ENCODE data around the gene NAIF1. TPM values are rescaled to one million over a fixed set of nuclear protein-coding genes. Genes with fewer than 3 reads are reported as not detected.

The NAIF1 gene
- total RNA-seq, 2 experiments from 2014 or later = 10.2 to 14.5 TPM

DNA sequence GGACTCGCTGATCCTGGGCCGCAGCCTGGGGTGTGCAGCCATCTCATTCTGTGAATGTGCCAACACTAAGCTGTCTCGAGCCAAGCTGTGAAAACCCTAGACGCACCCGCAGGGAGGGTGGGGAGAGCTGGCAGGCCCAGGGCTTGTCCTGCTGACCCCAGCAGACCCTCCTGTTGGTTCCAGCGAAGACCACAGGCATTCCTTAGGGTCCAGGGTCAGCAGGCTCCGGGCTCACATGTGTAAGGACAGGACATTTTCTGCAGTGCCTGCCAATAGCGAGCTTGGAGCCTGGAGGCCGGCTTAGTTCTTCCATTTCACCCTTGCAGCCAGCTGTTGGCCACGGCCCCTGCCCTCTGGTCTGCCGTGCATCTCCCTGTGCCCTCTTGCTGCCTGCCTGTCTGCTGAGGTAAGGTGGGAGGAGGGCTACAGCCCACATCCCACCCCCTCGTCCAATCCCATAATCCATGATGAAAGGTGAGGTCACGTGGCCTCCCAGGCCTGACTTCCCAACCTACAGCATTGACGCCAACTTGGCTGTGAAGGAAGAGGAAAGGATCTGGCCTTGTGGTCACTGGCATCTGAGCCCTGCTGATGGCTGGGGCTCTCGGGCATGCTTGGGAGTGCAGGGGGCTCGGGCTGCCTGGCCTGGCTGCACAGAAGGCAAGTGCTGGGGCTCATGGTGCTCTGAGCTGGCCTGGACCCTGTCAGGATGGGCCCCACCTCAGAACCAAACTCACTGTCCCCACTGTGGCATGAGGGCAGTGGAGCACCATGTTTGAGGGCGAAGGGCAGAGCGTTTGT, 40.5 kb upstream of the NAIF1 start:
- peaks cover 27% of the 10 kb centered on the region for H3K36me3 Mint-ChIP-seq
- H3K9me3 Mint-ChIP-seq = no peaks in the 10 kb centered on the region
- H3K4me1 Mint-ChIP-seq (ENCODE audit: low read depth) = peaks cover 10% of the 10 kb centered on the region
- no peaks in the 10 kb centered on the region for H3K27me3 Mint-ChIP-seq
- peak overlapping the region; percentile 31 for H3K27ac Mint-ChIP-seq
- H3K4me3 Mint-ChIP-seq = no peak overlapping the region
- intact Hi-C loops (cut with micrococcal nuclease) = no loop called here
- no peak for DNase-seq
- ChIA-PET CTCF (interaction anchor here (0.9 to 2.9 kb wide), 4 partner anchors 10 to 72 kb away, joined by 3 to 13 read pairs (median 3); no protein-coding TSS in a partner anchor), POLR2A (interaction anchor here (1.5 kb wide), 1 partner anchor 10 kb away, joined by 3 read pairs; no protein-coding TSS in a partner anchor)

DNA sequence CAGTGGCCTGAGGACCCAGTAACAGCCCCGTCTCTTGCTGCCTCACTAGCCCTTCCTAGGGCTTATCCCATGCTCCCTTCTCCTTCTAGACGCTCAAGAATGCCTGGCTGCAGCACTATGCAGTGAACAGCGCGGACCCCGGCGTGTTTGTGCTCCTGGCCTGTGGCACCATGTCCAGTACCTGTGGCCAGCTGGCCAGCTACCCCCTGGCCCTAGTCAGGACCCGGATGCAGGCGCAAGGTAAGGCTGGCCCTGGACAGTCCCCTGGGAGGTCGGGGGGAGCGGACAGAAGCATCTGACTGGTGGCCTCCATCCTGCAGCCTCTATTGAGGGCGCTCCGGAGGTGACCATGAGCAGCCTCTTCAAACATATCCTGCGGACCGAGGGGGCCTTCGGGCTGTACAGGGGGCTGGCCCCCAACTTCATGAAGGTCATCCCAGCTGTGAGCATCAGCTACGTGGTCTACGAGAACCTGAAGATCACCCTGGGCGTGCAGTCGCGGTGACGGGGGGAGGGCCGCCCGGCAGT, 39.9 kb upstream of the NAIF1 start:
- ChIA-PET CTCF (interaction anchor here (0.9 to 2.4 kb wide), 3 partner anchors 10 to 71 kb away, joined by 3 to 18 read pairs (median 3); no protein-coding TSS in a partner anchor), POLR2A (interaction anchor here (1.5 kb wide), 1 partner anchor 9 kb away, joined by 3 read pairs; no protein-coding TSS in a partner anchor)
- Mint-ChIP-seq H3K27me3 (no peaks in the 10 kb centered on the region), H3K4me3 (no peak overlapping the region), H3K27ac (no peak overlapping the region), H3K4me1 (ENCODE audit: low read depth) (peaks cover 16% of the 10 kb centered on the region), H3K36me3 (peaks cover 34% of the 10 kb centered on the region), H3K9me3 (no peaks in the 10 kb centered on the region)
- DNase-seq = no peak
- intact Hi-C loops (cut with micrococcal nuclease) = no loop called here

DNA sequence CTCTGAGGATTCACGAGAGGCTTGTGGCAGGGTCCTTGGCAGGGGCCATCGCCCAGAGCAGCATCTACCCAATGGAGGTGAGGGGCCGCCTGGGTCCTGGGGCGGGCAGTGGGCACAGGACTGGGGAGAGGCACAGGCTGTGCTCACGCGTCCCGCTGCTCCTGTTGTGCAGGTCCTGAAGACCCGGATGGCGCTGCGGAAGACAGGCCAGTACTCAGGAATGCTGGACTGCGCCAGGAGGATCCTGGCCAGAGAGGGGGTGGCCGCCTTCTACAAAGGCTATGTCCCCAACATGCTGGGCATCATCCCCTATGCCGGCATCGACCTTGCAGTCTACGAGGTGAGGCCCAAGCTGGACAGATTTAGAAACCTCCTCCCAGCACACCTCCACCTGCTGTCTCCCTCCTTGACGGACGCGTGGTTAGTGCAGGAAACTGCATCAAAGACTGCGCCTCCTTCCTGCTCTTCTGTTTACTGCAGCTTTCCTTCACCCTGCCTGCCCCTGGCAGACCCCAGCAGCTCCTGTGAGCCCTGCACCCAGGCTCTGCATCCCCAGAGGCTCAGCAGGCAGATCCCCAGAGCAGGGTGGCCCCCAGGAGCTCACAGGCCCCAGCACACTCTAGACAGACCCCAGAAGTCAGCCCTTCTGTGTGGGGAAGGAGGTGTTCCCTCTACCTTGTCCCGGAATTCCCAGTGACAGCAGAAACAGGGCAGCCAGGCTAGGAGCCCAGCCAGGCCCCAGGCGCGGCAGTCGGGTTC, 39.2 kb upstream of the NAIF1 start:
- peaks cover 35% of the 10 kb centered on the region for H3K36me3 Mint-ChIP-seq
- intact Hi-C loops (cut with micrococcal nuclease) = no loop called here
- ChIA-PET POLR2A (interaction anchor here (1.5 kb wide), 1 partner anchor 9 kb away, joined by 3 read pairs; no protein-coding TSS in a partner anchor), CTCF (interaction anchor here (0.9 to 2.4 kb wide), 4 partner anchors 11 to 372 kb away, joined by 3 to 18 read pairs (median 3); partner anchors contain the start of gene TOR2A)
- H3K27ac Mint-ChIP-seq = no peak overlapping the region
- no peaks in the 10 kb centered on the region for H3K9me3 Mint-ChIP-seq
- no peak overlapping the region for H3K4me3 Mint-ChIP-seq
- no peaks in the 10 kb centered on the region for H3K27me3 Mint-ChIP-seq
- no peak for DNase-seq
- peaks cover 20% of the 10 kb centered on the region for H3K4me1 Mint-ChIP-seq (ENCODE audit: low read depth)

DNA sequence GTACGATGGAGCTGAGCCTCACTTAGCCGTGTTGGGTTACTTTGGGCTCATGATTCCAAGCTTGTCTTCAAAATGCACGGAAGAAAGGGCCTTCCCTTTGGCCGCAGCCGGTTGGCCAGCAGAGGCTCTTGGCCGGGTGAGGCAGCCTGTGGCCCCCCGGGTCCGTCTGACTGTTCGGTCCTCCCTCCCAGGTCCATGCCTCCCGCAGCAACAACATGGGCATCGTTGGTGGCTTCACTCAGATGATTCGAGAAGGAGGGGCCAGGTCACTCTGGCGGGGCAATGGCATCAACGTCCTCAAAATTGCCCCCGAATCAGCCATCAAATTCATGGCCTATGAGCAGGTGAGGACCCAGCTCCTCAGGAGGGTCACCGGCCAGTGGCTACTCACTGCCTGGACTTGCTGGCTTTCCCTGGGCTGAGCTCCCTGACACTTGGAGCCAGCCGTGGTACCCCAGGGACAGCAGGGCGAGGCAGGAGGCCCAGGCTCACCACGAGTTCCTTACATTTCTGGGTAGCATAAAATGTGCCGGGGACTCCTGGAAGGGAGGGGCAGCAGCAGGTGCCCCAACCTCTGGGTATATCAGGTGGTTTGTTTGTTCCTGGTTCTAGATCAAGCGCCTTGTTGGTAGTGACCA, 38.5 kb upstream of the NAIF1 start:
- Mint-ChIP-seq H3K27ac (no peak overlapping the region), H3K4me3 (no peak overlapping the region), H3K9me3 (no peaks in the 10 kb centered on the region), H3K4me1 (ENCODE audit: low read depth) (peaks cover 20% of the 10 kb centered on the region), H3K36me3 (peaks cover 40% of the 10 kb centered on the region), H3K27me3 (no peaks in the 10 kb centered on the region)
- intact Hi-C loops (cut with micrococcal nuclease) = no loop called here
- DNase-seq = no peak
- ChIA-PET CTCF (interaction anchor here (1.4 to 2.4 kb wide), 3 partner anchors 11 to 371 kb away, joined by 3 to 18 read pairs (median 5); partner anchors contain the start of gene TOR2A), POLR2A (no interaction called here)

DNA sequence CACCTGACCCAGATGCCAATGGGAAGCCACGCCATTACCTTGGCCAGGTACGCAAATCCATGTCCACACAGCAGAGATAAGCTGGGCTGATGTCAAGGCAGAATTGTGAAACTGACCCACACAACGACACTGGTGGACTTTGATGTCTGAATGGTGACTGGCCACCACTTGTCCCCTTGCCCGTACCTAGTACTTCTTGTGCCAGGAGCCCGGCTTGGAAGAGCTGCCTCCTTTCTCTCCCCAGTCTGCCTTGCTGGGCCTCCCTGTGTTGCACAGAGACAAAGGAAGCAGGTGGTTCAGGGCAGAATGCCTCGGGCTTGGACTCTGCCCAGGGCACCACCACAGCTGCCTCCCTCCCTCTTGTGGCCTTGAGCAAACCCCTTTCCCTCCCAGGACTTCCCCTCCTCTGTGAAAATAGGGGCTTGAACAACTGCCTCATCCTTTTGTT, 37.1 kb upstream of the NAIF1 start:
- intact Hi-C loops (cut with micrococcal nuclease) = no loop called here
- peaks cover 40% of the 10 kb centered on the region for H3K36me3 Mint-ChIP-seq
- DNase-seq = no peak
- CTCF ChIA-PET = interaction anchor here (0.6 to 2.5 kb wide), 4 partner anchors 13 to 1897 kb away, joined by 3 to 11 read pairs (median 4); no protein-coding TSS in a partner anchor
- POLR2A ChIA-PET = no interaction called here
- no peaks in the 10 kb centered on the region for H3K27me3 Mint-ChIP-seq
- no peak overlapping the region for H3K27ac Mint-ChIP-seq
- H3K4me1 Mint-ChIP-seq (ENCODE audit: low read depth) = peaks cover 30% of the 10 kb centered on the region
- H3K4me3 Mint-ChIP-seq = no peak overlapping the region
- no peaks in the 10 kb centered on the region for H3K9me3 Mint-ChIP-seq

DNA sequence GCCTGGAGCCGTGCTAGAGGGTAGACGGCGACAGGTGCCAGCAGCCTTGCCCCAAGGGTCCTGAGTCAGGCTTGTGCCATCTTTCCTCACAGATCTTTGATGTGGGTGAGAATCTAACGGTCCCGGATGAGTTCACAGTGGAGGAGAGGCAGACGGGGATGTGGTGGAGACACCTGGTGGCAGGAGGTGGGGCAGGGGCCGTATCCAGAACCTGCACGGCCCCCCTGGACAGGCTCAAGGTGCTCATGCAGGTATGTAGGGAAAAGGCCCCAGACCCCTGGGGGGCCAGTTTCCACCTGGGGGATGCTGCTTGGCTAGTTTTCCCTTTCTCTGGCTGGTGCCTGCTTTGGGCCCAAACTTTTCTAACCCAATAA, 36.5 kb upstream of the NAIF1 start:
- Mint-ChIP-seq H3K4me1 (ENCODE audit: low read depth) (peaks cover 36% of the 10 kb centered on the region), H3K36me3 (peaks cover 40% of the 10 kb centered on the region), H3K27me3 (no peaks in the 10 kb centered on the region), H3K9me3 (no peaks in the 10 kb centered on the region), H3K4me3 (no peak overlapping the region), H3K27ac (peak overlapping the region; percentile 38)
- POLR2A ChIA-PET = interaction anchor here (0.5 kb wide), 1 partner anchor 61 kb away, joined by 3 read pairs; no protein-coding TSS in a partner anchor
- DNase-seq = peak; percentile 65
- CTCF ChIA-PET = interaction anchor here (0.6 to 2.5 kb wide), 5 partner anchors 14 to 160 kb away, joined by 3 to 11 read pairs (median 3); no protein-coding TSS in a partner anchor
- intact Hi-C loops (cut with micrococcal nuclease) = no loop called here

DNA sequence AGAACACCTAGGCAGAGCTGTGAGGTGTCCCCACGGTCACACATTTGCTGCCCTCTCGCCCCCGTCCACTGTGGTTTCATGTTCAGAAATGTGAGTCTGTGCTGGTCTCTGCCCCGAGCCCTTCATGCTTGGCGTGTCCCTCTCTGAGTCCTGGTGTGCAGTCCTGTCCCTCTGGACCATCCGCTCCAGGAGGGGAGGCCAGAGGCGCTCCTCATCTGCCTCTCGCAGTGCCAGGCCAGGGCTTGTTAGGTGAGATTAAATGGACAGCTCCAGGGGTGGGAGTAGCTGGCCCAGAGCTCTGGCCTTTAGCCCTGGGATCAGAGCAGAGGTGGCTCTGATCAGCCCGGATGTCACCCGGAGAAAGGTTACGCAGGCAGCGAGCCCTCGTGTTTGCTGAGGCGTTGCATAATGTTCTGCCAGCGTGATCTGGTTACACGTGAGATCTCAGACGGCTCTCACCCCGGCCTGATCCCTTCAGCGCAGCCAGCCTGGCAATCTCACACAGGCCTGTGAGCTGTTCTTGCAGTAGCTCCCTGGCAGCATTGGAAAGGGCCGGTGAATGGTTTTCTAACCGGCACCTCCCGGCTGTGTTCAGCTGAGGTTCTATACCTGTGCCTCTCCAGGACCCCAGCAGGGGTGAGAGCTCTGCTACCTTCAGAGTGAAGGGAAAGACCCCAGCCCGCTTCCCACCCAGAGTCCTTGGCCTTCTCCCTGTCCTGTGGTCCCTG, 35.9 kb upstream of the NAIF1 start:
- CTCF ChIA-PET = interaction anchor here (0.6 to 2.5 kb wide), 7 partner anchors 9 to 159 kb away, joined by 3 to 11 read pairs (median 3); no protein-coding TSS in a partner anchor
- POLR2A ChIA-PET = interaction anchor here (0.5 kb wide), 1 partner anchor 61 kb away, joined by 3 read pairs; no protein-coding TSS in a partner anchor
- Mint-ChIP-seq H3K27ac (peak overlapping the region; percentile 38), H3K36me3 (peaks cover 38% of the 10 kb centered on the region), H3K27me3 (no peaks in the 10 kb centered on the region), H3K4me3 (no peak overlapping the region), H3K9me3 (no peaks in the 10 kb centered on the region), H3K4me1 (ENCODE audit: low read depth) (peaks cover 41% of the 10 kb centered on the region)
- intact Hi-C loops (cut with micrococcal nuclease) = no loop called here
- DNase-seq = no peak

DNA sequence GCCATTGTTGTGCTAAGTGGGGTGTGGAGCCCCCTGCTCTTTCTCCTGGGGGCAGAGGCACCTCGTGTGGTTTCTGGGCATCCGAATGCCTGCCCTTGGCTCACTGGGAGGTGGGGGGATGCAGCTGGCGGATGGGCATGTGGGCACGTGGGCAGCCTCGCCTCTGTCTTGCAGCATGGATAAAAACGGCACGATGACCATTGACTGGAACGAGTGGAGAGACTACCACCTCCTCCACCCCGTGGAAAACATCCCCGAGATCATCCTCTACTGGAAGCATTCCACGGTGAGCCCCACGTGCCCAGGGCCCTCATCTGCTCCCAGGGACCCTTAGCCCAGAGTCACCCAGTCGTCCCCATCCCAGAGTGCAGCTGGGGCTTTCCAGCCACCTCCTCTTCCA, 35.1 kb upstream of the NAIF1 start:
- POLR2A ChIA-PET = no interaction called here
- Mint-ChIP-seq H3K4me1 (ENCODE audit: low read depth) (peaks cover 50% of the 10 kb centered on the region), H3K27me3 (no peaks in the 10 kb centered on the region), H3K36me3 (peaks cover 33% of the 10 kb centered on the region), H3K4me3 (no peak overlapping the region), H3K9me3 (no peaks in the 10 kb centered on the region), H3K27ac (peak overlapping the region; percentile 52)
- intact Hi-C loops (cut with micrococcal nuclease) = no loop called here
- CTCF ChIA-PET = interaction anchor here (1.0 to 5.3 kb wide), 4 partner anchors 8 to 17 kb away, joined by 3 to 31 read pairs (median 8); no protein-coding TSS in a partner anchor
- DNase-seq = no peak

DNA sequence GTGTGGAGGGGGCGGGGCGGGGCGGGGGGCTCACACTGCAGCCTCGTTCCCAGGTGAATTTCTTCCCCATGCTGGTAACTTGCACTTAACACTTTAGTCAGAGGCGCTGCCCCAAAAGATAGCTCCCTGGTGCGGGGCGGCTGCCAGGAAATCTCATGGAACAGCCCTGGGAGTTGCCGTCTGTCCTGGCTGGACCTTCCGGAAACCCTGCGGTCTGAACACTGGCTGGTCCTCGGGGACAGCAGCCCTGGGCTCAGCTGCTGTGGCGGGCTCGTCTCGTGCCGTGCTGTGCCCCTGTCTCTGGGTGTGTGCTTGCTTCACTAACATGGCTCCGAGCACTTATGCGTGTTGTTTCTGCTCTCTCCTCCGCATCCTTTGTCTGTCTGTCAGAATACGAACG, 34.6 kb upstream of the NAIF1 start:
- peaks cover 29% of the 10 kb centered on the region for H3K36me3 Mint-ChIP-seq
- H3K27ac Mint-ChIP-seq = no peak overlapping the region
- H3K9me3 Mint-ChIP-seq = no peaks in the 10 kb centered on the region
- no peak overlapping the region for H3K4me3 Mint-ChIP-seq
- CTCF ChIA-PET = interaction anchor here (1.6 to 5.3 kb wide), 2 partner anchors 16 to 159 kb away, joined by 4 to 31 read pairs; no protein-coding TSS in a partner anchor
- intact Hi-C loops (cut with micrococcal nuclease) = no loop called here
- peaks cover 55% of the 10 kb centered on the region for H3K4me1 Mint-ChIP-seq (ENCODE audit: low read depth)
- POLR2A ChIA-PET = no interaction called here
- DNase-seq = no peak
- H3K27me3 Mint-ChIP-seq = no peaks in the 10 kb centered on the region

DNA sequence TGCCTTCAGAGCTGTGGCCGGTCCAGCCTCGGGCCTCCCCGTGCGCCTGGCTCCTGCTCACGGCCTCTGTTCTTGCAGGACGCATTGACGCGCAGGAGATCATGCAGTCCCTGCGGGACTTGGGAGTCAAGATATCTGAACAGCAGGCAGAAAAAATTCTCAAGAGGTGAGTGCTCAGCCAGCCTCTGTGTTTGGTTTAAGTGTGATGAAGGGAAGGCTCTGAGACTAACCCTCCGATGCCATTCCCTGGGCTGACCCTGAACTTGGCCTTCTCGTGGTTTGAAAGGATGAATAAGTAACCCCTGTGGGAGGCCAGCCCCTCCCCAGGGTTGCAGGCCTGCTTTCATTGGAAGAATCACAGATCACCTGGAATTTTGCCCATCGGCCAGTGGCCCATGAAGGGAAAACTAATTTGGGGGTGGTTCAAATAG, 34.1 kb upstream of the NAIF1 start:
- no peak for DNase-seq
- no peak overlapping the region for H3K27ac Mint-ChIP-seq
- CTCF ChIA-PET = interaction anchor here (1.6 to 5.3 kb wide), 2 partner anchors 17 to 158 kb away, joined by 4 to 31 read pairs; no protein-coding TSS in a partner anchor
- H3K9me3 Mint-ChIP-seq = no peaks in the 10 kb centered on the region
- intact Hi-C loops (cut with micrococcal nuclease) = no loop called here
- H3K27me3 Mint-ChIP-seq = no peaks in the 10 kb centered on the region
- POLR2A ChIA-PET = no interaction called here
- H3K4me3 Mint-ChIP-seq = no peak overlapping the region
- H3K4me1 Mint-ChIP-seq (ENCODE audit: low read depth) = peaks cover 58% of the 10 kb centered on the region
- H3K36me3 Mint-ChIP-seq = peaks cover 27% of the 10 kb centered on the region

DNA sequence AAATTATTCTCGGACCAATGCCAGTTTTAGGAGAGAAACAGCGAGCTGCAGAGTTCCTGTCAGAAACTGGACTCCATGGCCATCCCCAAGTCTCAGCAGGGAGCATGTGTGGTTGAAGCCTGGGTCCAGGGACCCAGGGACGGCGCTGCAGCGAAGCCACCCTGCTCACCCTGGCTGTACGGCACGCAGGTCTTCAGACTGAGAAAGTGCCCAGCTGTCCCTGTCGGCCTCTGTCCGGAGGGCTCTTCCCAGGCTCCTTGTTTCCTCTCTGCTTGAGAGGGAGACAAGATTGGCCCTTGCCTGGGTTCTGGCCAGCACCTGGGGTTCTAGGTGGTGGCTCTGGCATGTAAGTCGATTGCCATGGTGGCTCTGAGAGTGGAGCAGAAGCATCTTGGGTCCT, 33.5 kb upstream of the NAIF1 start:
- H3K4me1 Mint-ChIP-seq (ENCODE audit: low read depth) = peaks cover 59% of the 10 kb centered on the region
- no peak overlapping the region for H3K4me3 Mint-ChIP-seq

More for the DNA sequence above, 33.5 kb upstream of the NAIF1 start:
- intact Hi-C loops (cut with micrococcal nuclease) = no loop called here
- CTCF ChIA-PET = interaction anchor here (1.4 to 5.3 kb wide), 3 partner anchors 17 to 158 kb away, joined by 3 to 31 read pairs (median 4); no protein-coding TSS in a partner anchor
- Mint-ChIP-seq H3K9me3 (no peaks in the 10 kb centered on the region), H3K36me3 (peaks cover 26% of the 10 kb centered on the region), H3K27ac (no peak overlapping the region), H3K27me3 (no peaks in the 10 kb centered on the region)
- POLR2A ChIA-PET = no interaction called here
- no peak for DNase-seq
